Endothelial cell of umbilical vein (primary cell): ENCODE measurements around the gene KRT71. TPM values are rescaled to one million over a fixed set of nuclear protein-coding genes. Genes with fewer than 3 reads are reported as not detected.

Source experiments
- BruUV-seq: library from RNA; stranded (reverse); fragments of 400-500 nt; replicated peaks from 2 replicates; lab custom pipeline; 2021; lab: Mats Ljungman, UMichigan
- CTCF ChIA-PET: fragments of 300-600, 350-600 bp; sonication (Branson Sonifier 250); formaldehyde crosslinking; loops from one replicate; lab custom pipeline; 2021; ENCODE audit warnings: antibody characterized with exemption, inconsistent platforms; lab: Charles Lee
- POLR2A ChIA-PET: fragments of 300-600, 350-600 bp; sonication (Branson Sonifier 250); formaldehyde crosslinking; loops from one replicate; lab custom pipeline; 2021; ENCODE audit warnings: antibody characterized with exemption, inconsistent platforms; lab: Charles Lee
- DNase-seq: peaks from one replicate; pipeline ENCODE4 v3.0.0-alpha.2; 2011; ENCODE audit warnings: low read depth, low spot score
- FAIRE-seq: peaks from 2 replicates; lab custom pipeline; 2011; peaks lifted over from hg19 to GRCh38; lab: Jason Lieb, UNC
- H2AFZ ChIP-seq: 2 replicates; pipeline ENCODE4 v1.6.0; 2012; ENCODE audit warnings: low read depth, low read length, control low read depth, inconsistent platforms
- H3K27ac ChIP-seq: 2 replicates; pipeline ENCODE4 v1.5.1; 2011; ENCODE audit warnings: low read depth, mild to moderate bottlenecking, control low read depth, low read length, moderate library complexity; ENCODE audit not compliant: insufficient read depth
- H3K27me3 ChIP-seq, 2 experiments: 2 replicates each; pipeline versions ENCODE4 v1.6.0 to v1.6.1; 2011; ENCODE audit warnings: low read length in 2 of 2, mixed read lengths in 1 of 2; ENCODE audit not compliant: control insufficient read depth in 2 of 2, insufficient read depth in 2 of 2
- H3K36me3 ChIP-seq, 2 experiments: 2 replicates in 1 of 2; 3 replicates in 1 of 2; pipeline ENCODE4 v1.5.1; 2011; ENCODE audit warnings: low read length in 2 of 2, mild to moderate bottlenecking in 1 of 2, moderate library complexity in 1 of 2; ENCODE audit not compliant: control insufficient read depth in 2 of 2, insufficient read depth in 2 of 2; ENCODE audit errors: extremely low read depth in 1 of 2
- H3K4me1 ChIP-seq: 3 replicates; pipeline ENCODE4 v1.5.1; 2011; ENCODE audit warnings: mild to moderate bottlenecking, low read length; ENCODE audit not compliant: control insufficient read depth, insufficient read depth; ENCODE audit errors: extremely low read depth
- H3K4me2 ChIP-seq: 2 replicates; pipeline ENCODE4 v1.6.1; 2011; ENCODE audit warnings: low read length, control low read depth, mixed read lengths; ENCODE audit not compliant: insufficient read depth
- H3K4me3 ChIP-seq, 3 experiments: fragments of 200-600 bp in 1 of 3; sonication (generic), shearing (Covaris generic) in 1 of 3; replicated peaks in 1 of 3; 2 replicates each; pipeline ENCODE4 v1.5.1; 2011 to 2016; ENCODE audit warnings: control low read depth in 3 of 3, low read length in 3 of 3, mild to moderate bottlenecking in 2 of 3, inconsistent platforms in 1 of 3, low read depth in 1 of 3, moderate library complexity in 1 of 3; ENCODE audit not compliant: insufficient read depth in 1 of 3
- H3K79me2 ChIP-seq: 2 replicates; pipeline ENCODE4 v1.6.0; 2012; ENCODE audit warnings: low read length, inconsistent platforms; ENCODE audit not compliant: control insufficient read depth, insufficient read depth
- H3K9ac ChIP-seq: replicated peaks from 2 replicates; pipeline ENCODE3; 2011; ENCODE audit warnings: low read length, control low read depth; ENCODE audit not compliant: insufficient read depth; ENCODE audit errors: extremely low read depth
- H3K9me1 ChIP-seq: replicated peaks from 3 replicates; pipeline ENCODE4 v1.6.0; 2011; ENCODE audit warnings: mild to moderate bottlenecking, low read length; ENCODE audit not compliant: control insufficient read depth, insufficient read depth; ENCODE audit errors: extremely low read depth
- H3K9me3 ChIP-seq: replicated peaks from 2 replicates; pipeline ENCODE4 v1.5.1; 2012; ENCODE audit warnings: low read length, inconsistent platforms; ENCODE audit not compliant: control insufficient read depth, insufficient read depth
- H4K20me1 ChIP-seq: replicated peaks from 2 replicates; pipeline ENCODE3; 2011; ENCODE audit warnings: mild to moderate bottlenecking, low read length; ENCODE audit not compliant: control insufficient read depth, insufficient read depth; ENCODE audit errors: extremely low read depth
- CTCF ChIP-seq, 2 donors: IDR thresholded peaks; 1 replicate in 1 of 2; 2 replicates in 1 of 2; pipeline ENCODE4 v1.5.1; 2011; ENCODE audit warnings: low read length in 2 of 2, mild to moderate bottlenecking in 2 of 2, moderate library complexity in 2 of 2, control low read depth in 1 of 2, inconsistent platforms in 1 of 2, low read depth in 1 of 2; ENCODE audit not compliant: insufficient read depth in 1 of 2; ENCODE audit errors: extremely low read depth in 1 of 2
- EZH2 ChIP-seq: IDR thresholded peaks from 2 replicates; pipeline ENCODE4 v1.6.1; 2012; ENCODE audit warnings: borderline replicate concordance, low read depth, mild to moderate bottlenecking, moderate library complexity, low read length, inconsistent platforms; ENCODE audit not compliant: severe bottlenecking
- FOS ChIP-seq: IDR thresholded peaks from 2 replicates; pipeline ENCODE4 v1.6.1; 2011; ENCODE audit warnings: mild to moderate bottlenecking, low read length, moderate library complexity, borderline replicate concordance; ENCODE audit not compliant: insufficient read depth
- GATA2 ChIP-seq: IDR thresholded peaks from 2 replicates; pipeline ENCODE4 v1.7.0; 2011; ENCODE audit warnings: low read depth, mild to moderate bottlenecking, moderate library complexity, mixed read lengths, low read length; ENCODE audit not compliant: insufficient read length, insufficient read depth
- JUN ChIP-seq: IDR thresholded peaks from 2 replicates; pipeline ENCODE4 v1.6.1; 2011; ENCODE audit warnings: borderline replicate concordance, low read depth; ENCODE audit not compliant: insufficient read length, insufficient read depth
- MYC ChIP-seq: IDR thresholded peaks from one replicate; pipeline ENCODE4 v1.6.1; 2011; ENCODE audit warnings: mild to moderate bottlenecking, low read depth, low read length
- POLR2A ChIP-seq: IDR thresholded peaks from 2 replicates; pipeline ENCODE4 v1.6.1; 2012; ENCODE audit warnings: low read depth, mild to moderate bottlenecking, control low read depth, low read length
- POLR2AphosphoS5 ChIP-seq: IDR thresholded peaks from 2 replicates; pipeline ENCODE4 v1.6.1; 2012; ENCODE audit warnings: low read depth, mild to moderate bottlenecking, control low read depth, low read length, moderate library complexity; ENCODE audit not compliant: insufficient read depth
- dilution Hi-C: fragments of 300-500 bp; cut with MboI; formaldehyde crosslinking; loops from one replicate; pipeline ENCODE4 v1.15.0; 2019; ENCODE audit warnings: low sequenced_read_pairs; ENCODE audit not compliant: extremely low pct_ligation_motif_present
- intact Hi-C: fragments of 100-400 bp; cut with micrococcal nuclease; formaldehyde crosslinking; loops from one replicate; pipeline ENCODE4 v1.10.0; 2022
- polyA plus RNA-seq, 4 experiments: library from polyadenylated mRNA; depleted of rRNA in 3 of 4; stranded (reverse) in 3 of 4; unstranded in 1 of 4; fragments of >200 nt; gene quantifications; 2 replicates each; pipeline versions ENCODE4 v1.2.1 to v1.2.3, GENCODE V29; 2011 to 2012; ENCODE audit warnings: missing spikeins in 1 of 4
- total RNA-seq: library from RNA; stranded (reverse); gene quantifications from 2 replicates; pipeline ENCODE4 v1.2.3, GENCODE V29; 2021

KRT71 gene
- total and polyA plus RNA-seq, 2 donors (not counting 3 experiments of a cell fraction or from before 2014, with no cell fraction given) = not detected

GRCh38 chr12:52534482-52534881 is 18.5 kb downstream of the KRT71 start:
- no peak overlapping the region for H3K4me3 ChIP-seq
- no peak overlapping the region for H3K4me2 ChIP-seq
- H3K27me3 ChIP-seq = no peaks in the 10 kb centered on the region
- H3K79me2 ChIP-seq = no peaks in the 10 kb centered on the region
- H2AFZ ChIP-seq = no peak overlapping the region
- H3K27ac ChIP-seq = no peak overlapping the region
- H3K36me3 ChIP-seq = no peaks in the 10 kb centered on the region
- TF ChIP-seq EZH2 (no peak), JUN (no peak), POLR2AphosphoS5 (no peak), GATA2 (no peak), POLR2A (no peak), CTCF (IDR thresholded peaks at IDR 0.05; ENCODE audit: extremely low read depth in 1 of 2, insufficient read depth in 1 of 2, low read depth in 1 of 2, low read length in 2 of 2) (peak in 1 of 2 donors; percentile 1), FOS (no peak), MYC (no peak)
- dilution Hi-C loops = no loop called here
- DNase-seq (no peak), FAIRE-seq (no peak)
- ChIA-PET CTCF (no interaction called here), POLR2A (no interaction called here)
- intact Hi-C loops = no loop called here
- no peak overlapping the region for H3K9ac ChIP-seq
- H3K9me3 ChIP-seq = no peaks in the 10 kb centered on the region
- no peaks in the 10 kb centered on the region for H3K9me1 ChIP-seq
- no TSS peak for BruUV-seq
- H4K20me1 ChIP-seq = no peaks in the 10 kb centered on the region
- no peaks in the 10 kb centered on the region for H3K4me1 ChIP-seq
